GM18868 (cell line): ENCODE results near the gene EIF5A.

ENCODE experiments used
- ATAC-seq: cut with Tn5 transposase; IDR thresholded peaks from one replicate; pipeline ENCODE4 v1.9.1; 2021; ENCODE audit warnings: mild to moderate bottlenecking, moderate library complexity; ENCODE audit not compliant: unreplicated experiment

EIF5A gene

GRCh38 chr17:7352910-7353635, 45.6 kb downstream of the EIF5A start:
- ATAC-seq: no peak

GRCh38 chr17:7354262-7354843, 46.9 kb downstream of the EIF5A start:
- no peak for ATAC-seq

- ATAC-seq: no peak
Measured at GRCh38 chr17:7355053-7355452, 47.6 kb downstream of the EIF5A start, which contains the start of gene TMEM95. TMEM95 (plus strand) TSS chr17:7355156; CDS start chr17:7355205, 49 bp downstream.

GRCh38 chr17:7355573-7355972, 48.1 kb downstream of the EIF5A start:
- no peak for ATAC-seq

GRCh38 chr17:7356072-7356549, 48.7 kb downstream of the EIF5A start:
- ATAC-seq: no peak

- no peak for ATAC-seq
Measured at GRCh38 chr17:7356756-7357155, 49.3 kb downstream of the EIF5A start.

- ATAC-seq: no peak
Measured at GRCh38 chr17:7357381-7357780, 50.0 kb downstream of the EIF5A start.

- no peak for ATAC-seq
Measured at GRCh38 chr17:7361906-7362305, 54.5 kb downstream of the EIF5A start.
